GM21423 (cell line): Measurements from ENCODE around the gene CNGB1.
"Not testable (repeated sequence)": the region's sequence is repeated elsewhere in the genome, so short reads cannot be mapped to it uniquely, and the experiment has no call there.

Source experiments
- ATAC-seq: cut with Tn5 transposase; IDR thresholded peaks from one replicate; pipeline ENCODE4 v1.9.1; 2021; ENCODE audit warnings: mild to moderate bottlenecking, moderate library complexity; ENCODE audit not compliant: unreplicated experiment

Gene CNGB1

GRCh38 chr16:57997528-57998265, 26.8 kb upstream of the CNGB1 start:
- no peak for ATAC-seq

DNA sequence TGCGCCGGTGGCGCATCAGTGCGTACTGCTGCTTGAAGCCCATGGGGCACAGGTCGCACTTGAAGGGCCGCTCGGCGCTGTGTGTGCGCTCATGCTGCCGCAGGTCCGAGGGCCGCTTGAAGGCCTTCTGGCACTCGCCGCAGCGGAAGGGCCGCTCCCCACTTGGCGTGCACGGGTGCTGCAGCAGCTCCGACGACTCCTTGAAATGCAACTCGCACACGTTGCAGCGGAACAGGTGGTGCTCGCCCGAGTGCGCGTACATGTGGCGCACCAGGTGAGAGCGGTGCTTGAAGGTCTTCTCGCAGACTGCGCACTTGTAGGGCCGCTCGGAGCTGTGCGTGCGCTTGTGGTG, 26.2 kb upstream of the CNGB1 start:
- no peak for ATAC-seq

DNA sequence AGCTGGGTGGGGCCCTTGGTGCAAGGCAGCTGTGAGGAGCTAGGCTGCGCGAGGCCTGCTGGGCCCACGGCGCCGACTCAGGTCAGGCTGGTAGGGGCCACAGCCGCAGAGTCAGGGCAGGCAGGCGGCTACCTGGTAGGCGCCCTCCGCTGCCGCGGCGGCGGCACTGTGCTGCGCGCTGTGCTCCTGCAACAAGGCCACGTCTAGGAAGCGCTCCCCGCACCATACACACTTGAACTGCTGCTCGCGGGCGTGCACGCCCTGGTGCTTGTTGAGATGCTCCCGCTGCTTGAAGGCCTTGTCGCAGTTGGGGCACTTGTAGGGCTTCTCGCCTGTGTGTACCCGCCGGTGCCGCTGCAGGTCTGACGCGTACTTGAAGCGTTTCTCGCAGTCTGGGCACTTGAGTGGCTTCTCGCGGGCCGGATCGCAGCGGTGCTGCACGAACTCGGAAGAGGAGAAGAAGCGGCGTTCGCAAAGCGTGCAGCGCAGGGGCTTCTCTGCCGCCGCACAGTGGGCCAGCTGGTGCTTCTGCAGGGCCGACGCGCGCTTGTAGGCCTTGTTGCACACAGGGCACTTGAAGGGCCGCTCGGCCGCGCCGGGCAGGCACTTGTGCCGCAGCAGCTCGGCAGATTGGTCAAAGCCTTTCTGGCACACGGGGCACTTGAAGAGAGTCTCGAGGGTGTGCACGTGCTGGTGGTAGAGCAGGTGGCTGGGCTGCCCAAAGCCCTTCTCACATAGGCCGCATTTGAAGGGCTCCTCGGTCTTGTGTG, 25.7 kb upstream of the CNGB1 start:
- no peak for ATAC-seq

- no peak for ATAC-seq
These were observed 24.9 kb upstream of the CNGB1 start for GRCh38 chr16:57995721-57996405.

DNA sequence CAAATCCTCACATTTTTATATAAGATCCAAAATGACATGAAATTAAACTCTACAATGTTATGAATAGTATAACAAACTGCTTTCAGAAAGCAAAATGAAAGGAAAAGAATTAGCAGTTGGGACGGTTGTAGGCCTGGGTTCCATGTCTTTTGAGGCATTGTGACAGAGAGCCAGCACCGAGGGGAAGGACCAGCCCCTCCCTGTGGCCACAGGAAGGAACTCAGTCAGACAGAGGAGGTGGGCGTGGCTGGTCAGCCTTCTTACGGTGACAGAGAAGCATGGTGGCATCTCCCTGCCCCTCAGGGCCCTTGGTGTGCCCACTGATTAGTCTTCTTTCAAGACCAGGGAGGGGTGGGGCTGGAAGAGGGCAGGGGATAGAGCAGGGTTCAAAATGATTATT, 23.9 kb upstream of the CNGB1 start:
- ATAC-seq = no peak

- no peak for ATAC-seq
These were observed 23.4 kb upstream of the CNGB1 start for GRCh38 chr16:57994361-57994760.

DNA sequence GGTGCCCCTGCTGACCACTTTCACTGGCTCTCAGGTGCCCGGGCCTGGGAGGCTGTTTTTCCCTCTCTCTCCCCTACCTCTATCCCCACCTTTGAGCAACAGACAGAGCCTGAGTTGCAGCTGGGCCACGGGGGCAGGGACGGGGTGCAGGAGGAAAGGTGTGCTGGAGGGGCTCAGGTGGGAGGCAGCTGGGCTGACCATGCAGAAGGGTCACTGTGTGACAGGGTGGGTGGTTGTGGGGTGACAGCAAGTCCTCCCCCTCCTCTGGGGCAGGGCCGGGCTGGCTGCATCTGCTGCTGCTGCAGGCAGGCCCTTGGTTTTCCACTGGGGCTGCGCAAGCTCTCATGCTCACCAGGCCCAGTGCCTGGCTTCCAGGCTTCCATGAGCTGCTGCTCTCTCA, 23.0 kb upstream of the CNGB1 start:
- ATAC-seq = no peak

- no peak for ATAC-seq
These were observed 22.5 kb upstream of the CNGB1 start for GRCh38 chr16:57993438-57993837.

- no peak for ATAC-seq
These were observed 21.2 kb upstream of the CNGB1 start for GRCh38 chr16:57992084-57992483.

GRCh38 chr16:57991551-57992059, 20.7 kb upstream of the CNGB1 start:
- ATAC-seq = no peak

DNA sequence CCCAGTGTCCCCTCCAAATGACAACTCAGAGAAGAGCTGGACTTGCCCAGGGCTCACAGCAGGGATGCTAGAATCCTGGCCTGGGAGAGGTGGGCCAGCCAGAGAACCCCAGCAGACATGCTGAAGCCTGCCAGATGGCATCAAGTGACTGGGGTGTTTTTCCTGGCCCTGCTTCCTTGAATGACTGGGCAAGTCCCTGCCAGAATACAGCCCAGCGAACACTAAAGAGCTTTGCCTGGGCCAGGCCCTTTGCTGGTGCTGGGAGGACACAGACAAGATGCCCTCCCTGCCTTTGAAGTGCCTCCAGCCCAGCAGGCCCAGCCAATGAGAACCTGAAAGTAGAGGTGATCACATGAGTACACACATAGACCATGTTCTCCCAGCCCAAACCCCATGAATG, 18.0 kb upstream of the CNGB1 start:
- no peak for ATAC-seq

GRCh38 chr16:57987441-57988177, 16.7 kb upstream of the CNGB1 start:
- no peak for ATAC-seq

DNA sequence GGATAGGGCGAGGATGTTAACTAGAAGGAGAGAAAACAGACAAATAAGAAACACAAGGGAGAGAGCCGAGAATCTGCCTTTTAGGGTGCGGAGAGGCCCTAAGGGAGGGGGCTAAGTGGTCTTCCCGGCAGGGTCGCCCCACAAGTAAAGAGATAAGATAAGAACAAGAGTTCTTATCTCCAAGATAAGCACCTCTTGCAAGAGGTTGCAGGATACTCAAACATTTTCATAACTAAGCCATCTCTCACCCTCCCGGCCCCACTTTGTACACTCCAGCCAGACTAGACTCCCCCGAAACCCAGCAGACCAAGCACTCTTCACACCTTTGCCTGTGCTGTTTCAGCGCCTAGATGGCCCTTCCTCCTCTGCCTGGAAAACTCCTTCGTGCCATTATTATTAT, 15.3 kb upstream of the CNGB1 start:
- no peak for ATAC-seq

- ATAC-seq = peak; percentile 9
These were observed 14.6 kb upstream of the CNGB1 start for GRCh38 chr16:57985204-57986181.

GRCh38 chr16:57984443-57985203, 13.7 kb upstream of the CNGB1 start:
- peak; percentile 84 for ATAC-seq

DNA sequence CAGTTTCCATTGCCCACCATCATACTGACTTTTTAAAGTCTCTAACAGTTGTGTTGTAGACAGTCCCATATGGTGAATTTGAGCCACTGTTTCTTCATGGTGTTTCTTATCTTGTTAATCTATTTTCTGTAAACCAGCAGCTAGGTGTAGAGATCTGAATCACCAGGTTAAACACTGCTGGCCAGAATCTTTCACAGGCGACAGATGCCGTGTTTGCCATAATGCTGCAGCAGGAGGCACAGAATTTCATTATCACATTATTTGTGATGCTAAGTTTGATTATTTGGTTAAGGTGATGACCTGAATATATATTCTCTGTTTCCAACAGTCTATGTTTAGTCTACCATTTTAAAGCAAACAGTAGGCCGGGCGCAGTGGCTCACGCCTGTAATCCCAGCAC, 11.5 kb upstream of the CNGB1 start:
- no peak for ATAC-seq

- ATAC-seq = no peak
These were observed 10.7 kb upstream of the CNGB1 start for GRCh38 chr16:57981636-57982035.

- no peak for ATAC-seq
These were observed 8.2 kb upstream of the CNGB1 start for GRCh38 chr16:57979006-57979585.

DNA sequence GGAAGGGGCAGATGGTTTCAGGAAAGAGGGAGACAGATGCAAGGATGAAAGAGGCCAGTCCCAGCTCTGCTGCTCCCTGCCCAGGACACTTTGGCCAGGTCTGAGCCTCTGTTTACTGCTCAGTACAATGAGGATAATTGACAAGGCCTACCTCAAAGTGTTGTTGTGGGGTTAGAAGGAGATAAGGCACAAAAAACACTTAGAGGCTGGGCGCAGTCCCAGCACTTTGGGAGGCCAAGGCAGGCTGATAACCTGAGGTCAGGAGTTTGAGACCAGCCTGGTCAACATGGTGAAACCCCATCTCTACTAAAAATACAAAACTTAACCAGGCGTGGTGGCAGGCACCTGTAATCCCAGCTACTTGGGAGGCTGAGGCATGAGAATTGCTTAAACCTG, 7.1 kb upstream of the CNGB1 start:
- not testable (repeated sequence) for ATAC-seq
